ENCODE measurements around the gene SMPD3.

- TF ChIP-seq RXRA (IDR thresholded peaks at IDR 0.05; ENCODE audit: insufficient read depth, low read depth, low read length) = no peak
- TF ChIP-seq TCF12 (IDR thresholded peaks at IDR 0.05; ENCODE audit: low read depth, low read length) = no peak
- no peak for TF ChIP-seq CTCF (IDR thresholded peaks at IDR 0.05; ENCODE audit: control extremely low read depth in 1 of 3, insufficient read depth in 1 of 3, low read depth in 1 of 3, low read length in 3 of 3)
- no peak for TF ChIP-seq MAX (IDR thresholded peaks at IDR 0.05)
- no peak for TF ChIP-seq POLR2AphosphoS5 (IDR thresholded peaks at IDR 0.05; ENCODE audit: low read depth, low read length)
These were observed 39.3 kb downstream of the SMPD3 start for GRCh38 chr16:68408967-68409366.
